HCT116 (cell line): ENCODE measurements around the gene TRAF3IP1. TPM values are rescaled to one million over a fixed set of nuclear protein-coding genes. Genes with fewer than 3 reads are reported as not detected.

Experiments
- ATAC-seq: fragments of 200-7000 bp; cut with Tn5 transposase; 2 replicates; pipeline ENCODE4 v1.9.1; 2020; ENCODE audit warnings: mild to moderate bottlenecking, moderate library complexity
- BruUV-seq: library from RNA; stranded (reverse); fragments of 400-500 nt; replicated peaks from 2 replicates; lab custom pipeline; 2021; lab: Mats Ljungman, UMichigan
- CTCF ChIA-PET: fragments of 300-600 bp; sonication (Branson Sonifier 250); formaldehyde crosslinking; loops from one replicate; lab custom pipeline; 2021; ENCODE audit warnings: antibody characterized with exemption; lab: Charles Lee
- POLR2A ChIA-PET: fragments of 300-600, 350-600 bp; sonication (Branson Sonifier 250); formaldehyde crosslinking; loops from one replicate; lab custom pipeline; 2021; ENCODE audit warnings: antibody characterized with exemption; lab: Charles Lee
- RAD21 ChIA-PET, 2 experiments: fragments of 300-600 bp; sonication (Branson Sonifier 250); formaldehyde crosslinking; loops; one replicate each; lab custom pipeline; 2023; ENCODE audit warnings: low total read pairs in 2 of 2; ENCODE audit not compliant: uncharacterized antibody in 2 of 2, unreplicated experiment in 2 of 2, low non-redundant PET in 1 of 2; lab: Charles Lee
- DNase-seq: peaks from one replicate; pipeline ENCODE4 v3.0.0-alpha.2; 2010; ENCODE audit warnings: low read depth, low spot score
- H2AFZ ChIP-seq: fragments of 200-600 bp; shearing (Covaris generic), sonication (generic); 2 replicates; pipeline ENCODE4 v1.6.1; 2017; ENCODE audit warnings: low read depth, mixed run types, mixed read lengths, antibody characterized with exemption, low read length; ENCODE audit not compliant: poor library complexity, severe bottlenecking
- H3K27ac ChIP-seq: 2 replicates; pipeline ENCODE4 v1.5.1; 2012; ENCODE audit warnings: low read depth, low read length
- H3K27me3 ChIP-seq: fragments of 200-600 bp; sonication (generic); 2 replicates; pipeline ENCODE4 v1.6.1; 2016; ENCODE audit warnings: mixed run types, low read length, mixed read lengths; ENCODE audit not compliant: insufficient read depth
- H3K36me3 ChIP-seq, 2 experiments: fragments of 200-500 bp in 1 of 2; fragments of 200-600 bp in 1 of 2; sonication (Bioruptor generic) in 1 of 2; sonication (generic) in 1 of 2; 2 replicates each; pipeline versions ENCODE4 v1.5.1 to v1.6.1; 2014 to 2016; ENCODE audit warnings: low read length in 2 of 2, inconsistent platforms in 1 of 2, mixed read lengths in 1 of 2, mixed run types in 1 of 2; ENCODE audit not compliant: insufficient read depth in 2 of 2, control insufficient read depth in 1 of 2
- H3K4me1 ChIP-seq, 2 experiments: fragments of 200-600 bp in 1 of 2; sonication (generic) in 1 of 2; 2 replicates each; pipeline versions ENCODE4 v1.5.1 to v1.6.1; 2012 to 2017; ENCODE audit warnings: low read length in 2 of 2, inconsistent platforms in 1 of 2, mild to moderate bottlenecking in 1 of 2, mixed read lengths in 1 of 2, mixed run types in 1 of 2, moderate library complexity in 1 of 2; ENCODE audit not compliant: insufficient read depth in 2 of 2, control insufficient read depth in 1 of 2
- H3K4me2 ChIP-seq: fragments of 200-600 bp; sonication (generic); 2 replicates; pipeline ENCODE4 v1.6.1; 2017; ENCODE audit warnings: mixed run types, low read length, mixed read lengths
- H3K4me3 ChIP-seq, 2 experiments: fragments of 200-600 bp in 1 of 2; sonication (generic) in 1 of 2; replicated peaks in 1 of 2; 2 replicates each; pipeline ENCODE4 v1.5.1; 2011 to 2016; ENCODE audit warnings: low read length in 2 of 2, control low read depth in 1 of 2, low read depth in 1 of 2, mild to moderate bottlenecking in 1 of 2, mixed read lengths in 1 of 2, mixed run types in 1 of 2
- H3K79me2 ChIP-seq: fragments of 200-600 bp; sonication (generic); 2 replicates; pipeline ENCODE4 v1.6.1; 2017; ENCODE audit warnings: mild to moderate bottlenecking, mixed run types, low read length, moderate library complexity, mixed read lengths; ENCODE audit not compliant: insufficient read depth
- H3K9ac ChIP-seq: fragments of 200-600 bp; sonication (generic); 2 replicates; pipeline ENCODE4 v1.6.1; 2016; ENCODE audit warnings: low read length, mixed read lengths
- H3K9me2 ChIP-seq: fragments of 200-600 bp; sonication (generic), shearing (Covaris generic); 2 replicates; pipeline ENCODE4 v1.6.1; 2017; ENCODE audit warnings: mixed run types, mild to moderate bottlenecking, moderate library complexity; ENCODE audit not compliant: insufficient read depth
- H3K9me3 ChIP-seq, 2 experiments: fragments of 200-500 bp in 1 of 2; fragments of 200-600 bp in 1 of 2; sonication (Bioruptor generic) in 1 of 2; sonication (generic) in 1 of 2; 2 replicates each; pipeline ENCODE4 v1.6.1; 2014 to 2017; ENCODE audit warnings: low read length in 2 of 2, mixed read lengths in 2 of 2, inconsistent platforms in 1 of 2, low read depth in 1 of 2, mild to moderate bottlenecking in 1 of 2, mixed run types in 1 of 2, moderate library complexity in 1 of 2; ENCODE audit not compliant: control insufficient read depth in 1 of 2, insufficient read depth in 1 of 2
- H4K20me1 ChIP-seq: fragments of 200-600 bp; sonication (generic), shearing (Covaris generic); 2 replicates; pipeline ENCODE4 v1.6.1; 2017; ENCODE audit warnings: mixed run types, mild to moderate bottlenecking, moderate library complexity; ENCODE audit not compliant: insufficient read depth
- CTCF ChIP-seq, 3 experiments: fragments of 200-600 bp in 1 of 3; sonication (generic) in 1 of 3; IDR thresholded peaks in 2 of 3; conservative IDR thresholded peaks in 1 of 3; 2 replicates each; pipeline ENCODE4 v1.5.1; 2012 to 2017; ENCODE audit warnings: low read depth in 2 of 3, low read length in 2 of 3, antibody characterized with exemption in 1 of 3, borderline replicate concordance in 1 of 3, control low read depth in 1 of 3, mild to moderate bottlenecking in 1 of 3, mixed read lengths in 1 of 3, mixed run types in 1 of 3, moderate library complexity in 1 of 3; ENCODE audit not compliant: insufficient read depth in 1 of 3
- RAD21 ChIP-seq: IDR thresholded peaks from 2 replicates; pipeline ENCODE4 v1.6.1; 2012; ENCODE audit warnings: low read depth, mild to moderate bottlenecking
- TCF7L2 ChIP-seq: IDR thresholded peaks from 2 replicates; pipeline ENCODE4 v1.7.0; 2011; ENCODE audit warnings: borderline replicate concordance, inconsistent platforms; ENCODE audit not compliant: insufficient read depth, insufficient read length; ENCODE audit errors: extremely low read depth
- intact Hi-C: fragments of 100-400 bp; cut with micrococcal nuclease; formaldehyde crosslinking; loops from 2 replicates; pipeline ENCODE4 v1.10.0; 2022
- total RNA-seq: library from RNA; stranded (reverse); gene quantifications from one replicate; pipeline ENCODE4 v1.2.1, GENCODE V29; 2021; ENCODE audit not compliant: unreplicated experiment

Gene TRAF3IP1
- total RNA-seq, 1 experiment from 2014 or later, result 19.4 TPM

DNA sequence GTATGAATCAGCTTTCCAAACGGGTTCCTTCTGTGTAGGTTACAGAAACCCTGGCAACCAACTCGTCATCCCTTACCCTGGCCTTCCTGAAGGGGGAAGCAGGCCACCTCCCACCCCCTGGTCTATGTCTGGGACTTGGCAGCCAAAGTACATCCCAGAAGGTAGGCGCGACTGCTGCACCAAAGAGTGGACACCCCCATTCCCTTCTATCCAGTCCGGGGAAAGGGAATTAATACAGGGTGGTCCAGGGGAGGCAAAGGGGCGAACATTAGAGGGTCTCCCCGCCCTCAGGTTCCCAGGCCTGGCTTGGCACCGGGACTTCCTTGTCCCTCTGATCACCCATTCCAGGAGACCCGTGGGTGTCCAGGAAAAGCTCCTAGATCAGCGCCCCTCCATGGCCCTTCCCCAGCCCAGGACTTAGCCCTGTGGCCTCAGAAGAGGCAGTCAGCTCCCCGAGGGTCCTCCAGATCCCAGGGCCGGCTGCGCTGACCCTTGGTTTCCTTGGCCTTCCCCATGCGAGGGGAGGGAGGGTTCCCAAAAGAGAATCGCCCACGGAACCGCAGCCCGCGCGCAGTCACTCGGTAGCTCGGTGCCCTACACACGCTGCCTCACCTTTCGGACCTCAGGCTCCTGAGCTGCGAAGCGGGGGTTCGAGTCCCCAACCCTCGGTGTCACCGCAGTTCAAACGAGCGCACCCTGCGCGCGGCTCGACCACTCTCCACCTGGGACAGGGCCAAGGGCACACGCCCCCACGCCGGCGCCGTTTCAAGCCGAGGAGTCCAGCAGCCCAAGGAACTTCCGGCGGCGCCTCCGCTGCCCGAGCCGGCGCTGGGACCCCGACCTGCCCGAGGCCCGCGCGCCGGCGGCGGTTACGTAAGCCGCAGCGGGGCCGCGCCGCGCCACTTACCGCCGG is 32.3 kb upstream of the TRAF3IP1 start, which contains the start of gene PER2:
PER2 (minus strand) TSS at position 874 of the 913 bp plus-strand sequence. CDS start 10,674 bp downstream, outside the sequence.
- Histone ChIP-seq H4K20me1 (no peaks in the 10 kb centered on the region), H3K79me2 (peaks cover 32% of the 10 kb centered on the region), H3K9me3 (no peaks in the 10 kb centered on the region), H2AFZ (no peak within 1 kb of the TSS), H3K27ac (peak within 1 kb of the TSS; percentile 78), H3K27me3 (no peaks in the 10 kb centered on the region), H3K9ac (peak within 1 kb of the TSS; percentile 83), H3K4me2 (peak within 1 kb of the TSS; percentile 96), H3K4me1 (peaks cover 21 to 41% of the 10 kb centered on the region in 2 experiments), H3K36me3 (no peaks in the 10 kb centered on the region), H3K9me2 (no peaks in the 10 kb centered on the region), H3K4me3 (peak within 1 kb of the TSS; percentile 73 to 84)
- TF ChIP-seq CTCF (IDR thresholded peaks at IDR 0.05 in 2 of 3, conservative IDR thresholded peaks at IDR 0.05 in 1 of 3; ENCODE audit: borderline replicate concordance in 1 of 3, insufficient read depth in 1 of 3, low read depth in 2 of 3, low read length in 2 of 3) (peak in 2 of 3 experiments; percentile 11 to 14; a peak in 2 of 6 replicates), RAD21 (no peak), TCF7L2 (peak; percentile 38)
- POLR2A ChIA-PET, result no interaction called here
- no TSS peak for BruUV-seq
- intact Hi-C loops, result no loop called here
- ATAC-seq (peak; percentile 49), DNase-seq (peak; percentile 43)
- RAD21 ChIA-PET, result no interaction called here
- CTCF ChIA-PET, result no interaction called here
